Loucy (cell line): ENCODE data around the gene BRICD5.

Experiments used
- H2AFZ ChIP-seq: fragments of 200-600 bp; sonication (generic); 2 replicates; pipeline ENCODE4 v1.6.0; 2016; ENCODE audit warnings: antibody characterized with exemption, mild to moderate bottlenecking, low read length, moderate library complexity
- H3F3A ChIP-seq: fragments of 200-600 bp; 2 replicates; pipeline ENCODE4 v1.6.0; 2016; ENCODE audit warnings: antibody characterized with exemption, low read depth, mild to moderate bottlenecking
- H3K27me3 ChIP-seq: fragments of 200-600 bp; sonication (generic); 2 replicates; pipeline ENCODE4 v1.6.1; 2014; ENCODE audit warnings: low read length, mild to moderate bottlenecking; ENCODE audit not compliant: insufficient read depth, poor library complexity, severe bottlenecking
- H3K36me3 ChIP-seq: fragments of 200-600 bp; sonication (generic); 2 replicates; pipeline ENCODE4 v1.6.1; 2016; ENCODE audit warnings: low read length; ENCODE audit not compliant: insufficient read depth
- H3K4me1 ChIP-seq: fragments of 200-600 bp; sonication (generic); 2 replicates; pipeline ENCODE4 v1.5.1; 2014; ENCODE audit warnings: low read length, mild to moderate bottlenecking; ENCODE audit not compliant: insufficient read depth, poor library complexity, severe bottlenecking
- H3K4me2 ChIP-seq: fragments of 200-600 bp; sonication (generic); 2 replicates; pipeline ENCODE4 v1.6.0; 2014; ENCODE audit warnings: antibody characterized with exemption, low read length, low read depth, mild to moderate bottlenecking; ENCODE audit not compliant: poor library complexity, severe bottlenecking
- H3K4me3 ChIP-seq: fragments of 200-600 bp; sonication (generic); 2 replicates; pipeline ENCODE4 v1.5.1; 2014; ENCODE audit warnings: low read length, mild to moderate bottlenecking, mixed read lengths; ENCODE audit not compliant: poor library complexity, severe bottlenecking
- H3K79me2 ChIP-seq: fragments of 200-600 bp; sonication (generic); 2 replicates; pipeline ENCODE4 v1.6.1; 2014; ENCODE audit warnings: low read length; ENCODE audit not compliant: insufficient read depth
- H3K9ac ChIP-seq: fragments of 200-600 bp; sonication (generic); 2 replicates; pipeline ENCODE4 v1.6.0; 2014; ENCODE audit warnings: mild to moderate bottlenecking, low read depth, low read length, moderate library complexity; ENCODE audit not compliant: poor library complexity, severe bottlenecking
- H3K9me2 ChIP-seq: fragments of 200-600 bp; sonication (generic); replicated peaks from 2 replicates; pipeline ENCODE4 v1.6.1; 2016; ENCODE audit warnings: low read depth, low read length, mixed read lengths
- H3K9me3 ChIP-seq: fragments of 200-600 bp; sonication (generic); 2 replicates; pipeline ENCODE4 v1.6.1; 2014; ENCODE audit warnings: mild to moderate bottlenecking, antibody characterized with exemption, low read length, low read depth; ENCODE audit not compliant: insufficient read depth
- H4K20me1 ChIP-seq: fragments of 200-600 bp; sonication (generic); 2 replicates; pipeline ENCODE4 v1.6.0; 2014; ENCODE audit warnings: antibody characterized with exemption, low read length, mild to moderate bottlenecking; ENCODE audit not compliant: insufficient read depth, poor library complexity, severe bottlenecking
- EZH2phosphoT487 ChIP-seq: fragments of 200-600 bp; IDR thresholded peaks from 2 replicates; pipeline ENCODE4 v1.6.1; 2018; ENCODE audit warnings: antibody characterized with exemption, mild to moderate bottlenecking, moderate library complexity, borderline replicate concordance
- TF ChIP-seq, protein P1 (sequence below): fragments of 200-600 bp; sonication (generic); conservative IDR thresholded peaks from 2 replicates; pipeline ENCODE4 v1.5.1; 2014; ENCODE audit warnings: mild to moderate bottlenecking, antibody characterized with exemption, low read length

Gene BRICD5

GRCh38 chr16:2238838-2239675, 28.4 kb upstream of the BRICD5 start:
- Histone ChIP-seq H3K9ac (no peak overlapping the region), H3F3A (no peaks in the 10 kb centered on the region), H3K4me3 (no peak overlapping the region), H3K79me2 (no peaks in the 10 kb centered on the region), H4K20me1 (no peaks in the 10 kb centered on the region), H3K9me2 (no peaks in the 10 kb centered on the region), H3K9me3 (no peaks in the 10 kb centered on the region), H3K4me2 (no peak overlapping the region), H2AFZ (no peak overlapping the region), H3K27me3 (no peaks in the 10 kb centered on the region), H3K36me3 (no peaks in the 10 kb centered on the region), H3K4me1 (no peaks in the 10 kb centered on the region)
- TF ChIP-seq EZH2phosphoT487: no peak
- TF ChIP-seq, protein P1, sequence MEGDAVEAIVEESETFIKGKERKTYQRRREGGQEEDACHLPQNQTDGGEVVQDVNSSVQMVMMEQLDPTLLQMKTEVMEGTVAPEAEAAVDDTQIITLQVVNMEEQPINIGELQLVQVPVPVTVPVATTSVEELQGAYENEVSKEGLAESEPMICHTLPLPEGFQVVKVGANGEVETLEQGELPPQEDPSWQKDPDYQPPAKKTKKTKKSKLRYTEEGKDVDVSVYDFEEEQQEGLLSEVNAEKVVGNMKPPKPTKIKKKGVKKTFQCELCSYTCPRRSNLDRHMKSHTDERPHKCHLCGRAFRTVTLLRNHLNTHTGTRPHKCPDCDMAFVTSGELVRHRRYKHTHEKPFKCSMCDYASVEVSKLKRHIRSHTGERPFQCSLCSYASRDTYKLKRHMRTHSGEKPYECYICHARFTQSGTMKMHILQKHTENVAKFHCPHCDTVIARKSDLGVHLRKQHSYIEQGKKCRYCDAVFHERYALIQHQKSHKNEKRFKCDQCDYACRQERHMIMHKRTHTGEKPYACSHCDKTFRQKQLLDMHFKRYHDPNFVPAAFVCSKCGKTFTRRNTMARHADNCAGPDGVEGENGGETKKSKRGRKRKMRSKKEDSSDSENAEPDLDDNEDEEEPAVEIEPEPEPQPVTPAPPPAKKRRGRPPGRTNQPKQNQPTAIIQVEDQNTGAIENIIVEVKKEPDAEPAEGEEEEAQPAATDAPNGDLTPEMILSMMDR: no peak

GRCh38 chr16:2238150-2238837, 27.6 kb upstream of the BRICD5 start:
- no peak overlapping the region for H3K4me2 ChIP-seq
- no peaks in the 10 kb centered on the region for H3F3A ChIP-seq
- no peaks in the 10 kb centered on the region for H4K20me1 ChIP-seq
- TF ChIP-seq EZH2phosphoT487: no peak
- TF ChIP-seq, protein P1: no peak
- no peak overlapping the region for H2AFZ ChIP-seq
- H3K9ac ChIP-seq: no peak overlapping the region
- H3K36me3 ChIP-seq: no peaks in the 10 kb centered on the region
- no peaks in the 10 kb centered on the region for H3K4me1 ChIP-seq
- no peaks in the 10 kb centered on the region for H3K27me3 ChIP-seq
- no peaks in the 10 kb centered on the region for H3K79me2 ChIP-seq
- no peak overlapping the region for H3K4me3 ChIP-seq
- no peaks in the 10 kb centered on the region for H3K9me3 ChIP-seq
- H3K9me2 ChIP-seq: no peaks in the 10 kb centered on the region

DNA sequence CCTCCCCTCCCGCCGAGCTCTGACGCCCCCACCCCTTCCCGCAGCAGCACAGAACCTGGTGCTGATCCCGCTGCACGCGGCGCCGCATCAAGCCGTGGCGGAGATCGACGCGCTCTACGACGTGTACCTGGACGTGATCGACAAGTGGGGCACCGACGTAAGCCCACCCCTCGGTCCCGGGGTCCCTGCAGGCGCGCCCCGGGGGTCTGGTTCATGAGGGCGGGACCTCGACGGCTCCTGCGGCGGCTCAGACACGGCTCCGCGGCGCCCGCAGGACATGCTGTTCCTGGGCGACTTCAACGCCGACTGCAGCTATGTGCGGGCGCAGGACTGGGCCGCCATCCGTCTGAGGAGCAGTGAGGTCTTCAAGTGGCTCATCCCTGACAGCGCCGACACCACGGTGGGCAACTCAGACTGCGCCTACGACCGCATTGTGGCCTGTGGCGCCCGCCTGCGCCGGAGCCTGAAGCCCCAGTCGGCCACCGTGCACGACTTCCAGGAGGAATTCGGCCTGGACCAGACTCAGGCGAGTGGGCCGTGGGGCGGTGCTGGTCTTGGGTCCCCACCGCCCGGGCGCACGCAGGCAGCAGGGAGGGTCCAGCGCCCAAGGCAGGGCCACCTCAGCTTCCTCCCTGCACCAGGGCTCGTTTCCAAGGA, 27.0 kb upstream of the BRICD5 start:
- Histone ChIP-seq H3K36me3 (no peaks in the 10 kb centered on the region; the same call in 1 of the 2 replicates), H2AFZ (no peak overlapping the region), H3K9me2 (no peaks in the 10 kb centered on the region), H3K9ac (no peak overlapping the region), H3K4me2 (no peak overlapping the region), H3K4me3 (no peak overlapping the region), H4K20me1 (no peaks in the 10 kb centered on the region), H3K79me2 (no peaks in the 10 kb centered on the region), H3F3A (no peaks in the 10 kb centered on the region), H3K4me1 (no peaks in the 10 kb centered on the region), H3K27me3 (no peaks in the 10 kb centered on the region), H3K9me3 (no peaks in the 10 kb centered on the region)
- TF ChIP-seq EZH2phosphoT487: no peak
- TF ChIP-seq, protein P1: no peak
